ENCODE data around the gene CATSPERZ. TPM values are rescaled to one million over a fixed set of nuclear protein-coding genes. Genes with fewer than 3 reads are reported as not detected.

The CATSPERZ gene
- total RNA-seq, 3 donors from 2014 or later: not detected

GRCh38 chr11:64269540-64270220, 30.5 kb upstream of the CATSPERZ start:
- DNase-seq: peak; percentile 97
- no peaks in the 10 kb centered on the region for H3K27me3 Mint-ChIP-seq (ENCODE audit: low read depth)
- ATAC-seq: peak; percentile 83 to 85
- no peaks in the 10 kb centered on the region for H3K36me3 Mint-ChIP-seq (ENCODE audit: insufficient read depth)
- peak overlapping the region; percentile 93 for H3K4me3 Mint-ChIP-seq
- H3K4me1 Mint-ChIP-seq (ENCODE audit: low read depth): peaks cover 14% of the 10 kb centered on the region
- H3K9me3 Mint-ChIP-seq: no peaks in the 10 kb centered on the region

- ATAC-seq (no peak), DNase-seq (no peak)
- H3K4me3 Mint-ChIP-seq: no peak overlapping the region
- peaks cover 4% of the 10 kb centered on the region for H3K36me3 Mint-ChIP-seq (ENCODE audit: insufficient read depth)
- no peaks in the 10 kb centered on the region for H3K9me3 Mint-ChIP-seq
- H3K27me3 Mint-ChIP-seq (ENCODE audit: low read depth): no peaks in the 10 kb centered on the region
- H3K4me1 Mint-ChIP-seq (ENCODE audit: low read depth): peaks cover 3% of the 10 kb centered on the region
Observed at GRCh38 chr11:64275031-64275800, 24.9 kb upstream of the CATSPERZ start.

GRCh38 chr11:64275841-64276240, 24.3 kb upstream of the CATSPERZ start:
- Mint-ChIP-seq H3K9me3 (no peaks in the 10 kb centered on the region), H3K27me3 (ENCODE audit: low read depth) (no peaks in the 10 kb centered on the region), H3K4me3 (no peak overlapping the region), H3K36me3 (ENCODE audit: insufficient read depth) (peaks cover 4% of the 10 kb centered on the region), H3K4me1 (ENCODE audit: low read depth) (peaks cover 2% of the 10 kb centered on the region)
- ATAC-seq: no peak
- DNase-seq: no peak

- peaks cover 10% of the 10 kb centered on the region for H3K36me3 Mint-ChIP-seq (ENCODE audit: insufficient read depth)
- no peaks in the 10 kb centered on the region for H3K27me3 Mint-ChIP-seq (ENCODE audit: low read depth)
- ATAC-seq (no peak), DNase-seq (no peak)
- H3K4me1 Mint-ChIP-seq (ENCODE audit: low read depth): peaks cover 5% of the 10 kb centered on the region
- no peak overlapping the region for H3K4me3 Mint-ChIP-seq
- H3K9me3 Mint-ChIP-seq: no peaks in the 10 kb centered on the region
Observed at GRCh38 chr11:64276653-64277431, 23.3 kb upstream of the CATSPERZ start.

- peaks cover 9% of the 10 kb centered on the region for H3K4me1 Mint-ChIP-seq (ENCODE audit: low read depth)
- DNase-seq (no peak), ATAC-seq (no peak)
- no peak overlapping the region for H3K4me3 Mint-ChIP-seq
- H3K36me3 Mint-ChIP-seq (ENCODE audit: insufficient read depth): peaks cover 10% of the 10 kb centered on the region
- no peaks in the 10 kb centered on the region for H3K9me3 Mint-ChIP-seq
- no peaks in the 10 kb centered on the region for H3K27me3 Mint-ChIP-seq (ENCODE audit: low read depth)
Observed at GRCh38 chr11:64278576-64279190, 21.5 kb upstream of the CATSPERZ start.

- Mint-ChIP-seq H3K27me3 (ENCODE audit: low read depth) (no peaks in the 10 kb centered on the region), H3K4me1 (ENCODE audit: low read depth) (peaks cover 14% of the 10 kb centered on the region), H3K36me3 (ENCODE audit: insufficient read depth) (peaks cover 10% of the 10 kb centered on the region), H3K9me3 (no peaks in the 10 kb centered on the region), H3K4me3 (no peak overlapping the region)
- DNase-seq (no peak), ATAC-seq (no peak)
Observed at GRCh38 chr11:64281957-64282770, 18.0 kb upstream of the CATSPERZ start.

GRCh38 chr11:64283092-64283491, 17.1 kb upstream of the CATSPERZ start:
- DNase-seq (no peak), ATAC-seq (no peak)
- H3K36me3 Mint-ChIP-seq (ENCODE audit: insufficient read depth): peaks cover 10% of the 10 kb centered on the region
- H3K4me3 Mint-ChIP-seq: peak overlapping the region; percentile 49
- H3K4me1 Mint-ChIP-seq (ENCODE audit: low read depth): peaks cover 14% of the 10 kb centered on the region
- no peaks in the 10 kb centered on the region for H3K9me3 Mint-ChIP-seq
- H3K27me3 Mint-ChIP-seq (ENCODE audit: low read depth): no peaks in the 10 kb centered on the region

- peak within 1 kb of the TSS; percentile 85 for H3K4me3 Mint-ChIP-seq
Observed at GRCh38 chr11:64284048-64284961, 15.9 kb upstream of the CATSPERZ start, which contains the start of gene BAD. TSS of gene BAD (minus strand) at chr11:64284665. CDS start at chr11:64284368, 297 bp downstream.

GRCh38 chr11:64284962-64285884, 14.9 kb upstream of the CATSPERZ start, which contains the start of gene GPR137:
TSS of gene GPR137 (plus strand) at chr11:64285848. CDS start at chr11:64286525, 677 bp downstream.
- DNase-seq (peak; percentile 89), ATAC-seq (peak; percentile 69 to 71)
- Mint-ChIP-seq H3K27me3 (ENCODE audit: low read depth) (peaks cover under 1% of the 10 kb centered on the region), H3K9me3 (no peaks in the 10 kb centered on the region), H3K4me1 (ENCODE audit: low read depth) (peaks cover 14% of the 10 kb centered on the region), H3K36me3 (ENCODE audit: insufficient read depth) (peaks cover 9% of the 10 kb centered on the region), H3K4me3 (peak within 1 kb of the TSS; percentile 85)

More at GRCh38 chr11:64284048-64284961, 15.9 kb upstream of the CATSPERZ start, which contains the start of gene BAD:
- peak; percentile 86 to 87 for ATAC-seq
- H3K9me3 Mint-ChIP-seq: no peaks in the 10 kb centered on the region
- H3K27me3 Mint-ChIP-seq (ENCODE audit: low read depth): no peaks in the 10 kb centered on the region
- DNase-seq: peak; percentile 87
- H3K4me1 Mint-ChIP-seq (ENCODE audit: low read depth): peaks cover 14% of the 10 kb centered on the region
- peaks cover 6% of the 10 kb centered on the region for H3K36me3 Mint-ChIP-seq (ENCODE audit: insufficient read depth)

- no peaks in the 10 kb centered on the region for H3K9me3 Mint-ChIP-seq
Observed at GRCh38 chr11:64285885-64286800, 14.0 kb upstream of the CATSPERZ start.

GRCh38 chr11:64286801-64287159, 13.4 kb upstream of the CATSPERZ start:
- H3K36me3 Mint-ChIP-seq (ENCODE audit: insufficient read depth): peaks cover 3% of the 10 kb centered on the region
- H3K9me3 Mint-ChIP-seq: no peaks in the 10 kb centered on the region
- peak overlapping the region; percentile 78 for H3K4me3 Mint-ChIP-seq
- no peak for ATAC-seq
- H3K27me3 Mint-ChIP-seq (ENCODE audit: low read depth): peaks cover 10% of the 10 kb centered on the region
- H3K4me1 Mint-ChIP-seq (ENCODE audit: low read depth): peaks cover 16% of the 10 kb centered on the region
- DNase-seq: no peak

More at GRCh38 chr11:64285885-64286800, 14.0 kb upstream of the CATSPERZ start:
- Mint-ChIP-seq H3K4me1 (ENCODE audit: low read depth) (peaks cover 20% of the 10 kb centered on the region), H3K36me3 (ENCODE audit: insufficient read depth) (peaks cover 8% of the 10 kb centered on the region), H3K4me3 (peak overlapping the region; percentile 78), H3K27me3 (ENCODE audit: low read depth) (peaks cover 10% of the 10 kb centered on the region)
- DNase-seq: no peak
- ATAC-seq: no peak

Measured in activated T-cell treated with anti-CD3 and anti-CD28 coated beads, Interleukin-2, amount 50 U/mL, for 4 hours (primary cell).